NCI-H146 treated with DMSO at 0.1 percent for 48 hours (cell line): ENCODE measurements around the gene SLC18A2.

Experiments used
- DNase-seq: peaks from one replicate; lab custom pipeline; 2025; ENCODE audit not compliant: unreplicated experiment; lab: John Stamatoyannopoulos, UW

Gene SLC18A2

GRCh38 chr10:117237401-117237991 is 3.4 kb upstream of the SLC18A2 start:
- no peak for DNase-seq

GRCh38 chr10:117239051-117239450 is 1.9 kb upstream of the SLC18A2 start:
- DNase-seq, result no peak

GRCh38 chr10:117239721-117240620 is 943 bp upstream of the SLC18A2 start:
- DNase-seq, result peak; percentile 45

GRCh38 chr10:117241541-117242462 is 888 bp downstream of the SLC18A2 start:
- peak; percentile 2 for DNase-seq

GRCh38 chr10:117242463-117242832 is 1.5 kb downstream of the SLC18A2 start:
- DNase-seq, result no peak

GRCh38 chr10:117246997-117247671 is 6.2 kb downstream of the SLC18A2 start:
- DNase-seq, result no peak

GRCh38 chr10:117248750-117249465 is 8.0 kb downstream of the SLC18A2 start:
- no peak for DNase-seq

GRCh38 chr10:117249493-117250093 is 8.7 kb downstream of the SLC18A2 start:
- DNase-seq, result no peak

GRCh38 chr10:117250411-117250810 is 9.5 kb downstream of the SLC18A2 start:
- DNase-seq, result no peak

- no peak for DNase-seq
These were observed 13.0 kb downstream of the SLC18A2 start for GRCh38 chr10:117253908-117254307.

- DNase-seq, result no peak
These were observed 13.4 kb downstream of the SLC18A2 start for GRCh38 chr10:117254338-117254737.

GRCh38 chr10:117254774-117255735 is 14.1 kb downstream of the SLC18A2 start:
- DNase-seq, result no peak

- no peak for DNase-seq
These were observed 15.0 kb downstream of the SLC18A2 start for GRCh38 chr10:117255835-117256460.

- no peak for DNase-seq
These were observed 16.0 kb downstream of the SLC18A2 start for GRCh38 chr10:117256910-117257309.

GRCh38 chr10:117257721-117258120 is 16.8 kb downstream of the SLC18A2 start:
- DNase-seq, result peak; percentile 61

GRCh38 chr10:117259279-117259678 is 18.4 kb downstream of the SLC18A2 start:
- DNase-seq, result no peak

GRCh38 chr10:117260084-117260483 is 19.2 kb downstream of the SLC18A2 start:
- DNase-seq, result no peak

- DNase-seq, result no peak
These were observed 20.6 kb downstream of the SLC18A2 start for GRCh38 chr10:117261501-117261900.
